D721Med (cell line): ENCODE data around the gene ROR1.
"Not testable (repeated sequence)": the region's sequence is repeated elsewhere in the genome, so short reads cannot be mapped to it uniquely, and the experiment has no call there.

Source experiments
- DNase-seq: peaks from one replicate; pipeline ENCODE4 v3.0.0; 2011; ENCODE audit warnings: low spot score; ENCODE audit not compliant: insufficient read length
- FAIRE-seq: peaks from 2 replicates; lab custom pipeline; 2011; peaks lifted over from hg19 to GRCh38; lab: Jason Lieb, UNC
- TF ChIP-seq, protein P1 (sequence below): IDR thresholded peaks from 2 replicates; pipeline ENCODE4 v1.5.1; 2012; ENCODE audit warnings: mild to moderate bottlenecking, control low read depth; ENCODE audit not compliant: insufficient read depth; ENCODE audit errors: missing control alignments

ROR1 gene

DNA sequence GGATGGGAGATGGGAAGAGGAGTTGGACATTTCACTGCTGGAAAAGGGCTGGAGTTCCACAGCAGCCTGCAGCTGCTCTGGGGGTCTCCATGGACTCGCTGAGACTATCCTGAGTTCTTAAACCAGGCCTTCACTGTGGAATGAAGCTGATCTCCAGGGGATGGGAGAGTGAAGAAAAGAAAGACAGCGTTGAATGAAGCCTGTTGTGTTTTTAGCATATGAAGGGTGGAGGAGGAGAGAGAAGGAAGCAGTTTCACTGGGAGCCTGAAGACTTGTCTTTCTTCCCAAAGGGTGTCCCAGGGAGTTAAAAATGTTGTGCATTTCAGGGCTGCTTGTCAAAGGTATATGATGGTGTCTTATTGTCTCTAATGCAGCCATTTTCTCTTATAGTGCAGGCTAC is 9.2 kb downstream of the ROR1 start:
- TF ChIP-seq, protein P1, sequence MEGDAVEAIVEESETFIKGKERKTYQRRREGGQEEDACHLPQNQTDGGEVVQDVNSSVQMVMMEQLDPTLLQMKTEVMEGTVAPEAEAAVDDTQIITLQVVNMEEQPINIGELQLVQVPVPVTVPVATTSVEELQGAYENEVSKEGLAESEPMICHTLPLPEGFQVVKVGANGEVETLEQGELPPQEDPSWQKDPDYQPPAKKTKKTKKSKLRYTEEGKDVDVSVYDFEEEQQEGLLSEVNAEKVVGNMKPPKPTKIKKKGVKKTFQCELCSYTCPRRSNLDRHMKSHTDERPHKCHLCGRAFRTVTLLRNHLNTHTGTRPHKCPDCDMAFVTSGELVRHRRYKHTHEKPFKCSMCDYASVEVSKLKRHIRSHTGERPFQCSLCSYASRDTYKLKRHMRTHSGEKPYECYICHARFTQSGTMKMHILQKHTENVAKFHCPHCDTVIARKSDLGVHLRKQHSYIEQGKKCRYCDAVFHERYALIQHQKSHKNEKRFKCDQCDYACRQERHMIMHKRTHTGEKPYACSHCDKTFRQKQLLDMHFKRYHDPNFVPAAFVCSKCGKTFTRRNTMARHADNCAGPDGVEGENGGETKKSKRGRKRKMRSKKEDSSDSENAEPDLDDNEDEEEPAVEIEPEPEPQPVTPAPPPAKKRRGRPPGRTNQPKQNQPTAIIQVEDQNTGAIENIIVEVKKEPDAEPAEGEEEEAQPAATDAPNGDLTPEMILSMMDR: no peak
- FAIRE-seq (no peak), DNase-seq (no peak)

DNA sequence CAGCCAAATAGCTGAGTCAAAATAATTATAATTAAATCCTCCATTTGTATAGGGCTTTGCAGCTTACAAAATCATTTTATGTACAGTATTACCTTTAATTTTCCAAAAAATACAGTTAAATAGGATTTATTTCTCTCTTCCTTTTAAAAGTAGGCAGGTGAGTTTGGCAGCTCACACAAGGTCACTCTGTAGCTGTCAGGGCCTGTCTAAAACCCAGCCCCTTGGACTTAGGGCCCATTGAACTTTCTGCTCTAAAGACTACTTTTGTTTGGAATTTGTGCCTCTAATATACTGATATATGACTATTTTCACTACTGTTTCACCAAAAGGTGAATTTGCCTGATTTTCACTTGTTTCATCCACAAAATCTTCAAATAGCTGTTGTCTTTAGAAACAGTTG is 10.3 kb downstream of the ROR1 start:
- TF ChIP-seq, protein P1: no peak
- no peak for FAIRE-seq
- DNase-seq: no peak

DNA sequence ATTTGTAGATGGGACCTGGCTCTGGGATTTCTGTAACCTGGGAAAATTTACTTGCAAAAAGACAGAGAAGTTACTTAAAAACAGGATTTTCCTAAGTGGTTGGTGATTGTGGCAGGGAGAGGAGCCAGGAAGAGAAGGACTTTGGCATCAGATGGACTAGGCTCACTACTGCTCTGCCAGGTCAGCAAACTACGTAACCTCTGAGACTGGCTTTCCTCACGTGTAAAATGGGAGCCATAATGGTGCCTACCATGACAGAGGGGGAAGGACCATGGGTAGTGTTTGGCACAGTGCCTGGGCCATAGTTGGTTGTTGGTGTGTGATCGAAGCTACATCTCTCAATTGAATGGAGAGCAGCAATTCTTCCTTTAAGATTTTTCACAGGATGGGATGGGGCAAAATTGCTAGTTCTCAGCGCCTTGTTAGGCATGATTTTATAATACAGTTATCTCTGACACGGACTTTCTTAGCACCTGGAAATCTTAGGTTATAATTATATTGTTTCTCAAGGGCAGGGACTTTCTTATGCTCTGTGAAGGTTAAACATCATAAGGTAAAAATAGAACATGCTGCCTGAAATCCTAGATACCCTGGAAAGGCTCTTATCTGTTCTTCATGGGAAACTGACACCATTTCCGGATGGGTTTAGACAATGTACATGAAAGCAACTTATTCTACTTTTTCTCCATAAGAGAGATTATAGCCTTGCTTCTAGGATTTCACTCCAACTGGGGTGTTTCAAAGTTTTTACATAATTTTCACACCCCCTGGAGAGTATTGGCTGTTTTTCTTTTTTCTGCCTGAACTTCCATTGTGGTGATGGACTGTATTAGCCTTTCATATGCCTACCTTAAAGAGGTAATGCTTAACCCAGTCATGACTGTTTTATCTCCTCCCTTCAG is 10.9 kb downstream of the ROR1 start:
- TF ChIP-seq, protein P1: no peak
- FAIRE-seq (no peak), DNase-seq (no peak)

DNA sequence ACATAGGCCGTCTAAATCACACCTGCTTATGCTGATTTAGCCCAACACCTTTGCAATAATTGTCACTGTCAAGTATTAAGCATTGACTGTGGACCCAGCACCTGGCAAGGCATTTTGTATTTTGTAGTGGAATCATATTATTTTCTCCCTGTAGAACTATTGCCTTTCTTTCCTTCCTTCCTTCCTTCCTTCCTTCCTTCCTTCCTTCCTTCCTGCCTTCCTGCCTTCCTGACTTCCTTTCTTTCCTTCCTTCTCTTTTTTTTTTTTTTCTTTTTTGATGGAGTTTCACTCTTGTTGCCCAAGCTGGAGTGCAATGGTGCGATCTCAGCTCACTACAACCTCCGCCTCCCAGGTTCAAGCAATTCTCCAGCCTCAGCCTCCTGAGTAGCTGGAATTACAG is 13.5 kb downstream of the ROR1 start:
- not testable (repeated sequence) for FAIRE-seq, DNase-seq

DNA sequence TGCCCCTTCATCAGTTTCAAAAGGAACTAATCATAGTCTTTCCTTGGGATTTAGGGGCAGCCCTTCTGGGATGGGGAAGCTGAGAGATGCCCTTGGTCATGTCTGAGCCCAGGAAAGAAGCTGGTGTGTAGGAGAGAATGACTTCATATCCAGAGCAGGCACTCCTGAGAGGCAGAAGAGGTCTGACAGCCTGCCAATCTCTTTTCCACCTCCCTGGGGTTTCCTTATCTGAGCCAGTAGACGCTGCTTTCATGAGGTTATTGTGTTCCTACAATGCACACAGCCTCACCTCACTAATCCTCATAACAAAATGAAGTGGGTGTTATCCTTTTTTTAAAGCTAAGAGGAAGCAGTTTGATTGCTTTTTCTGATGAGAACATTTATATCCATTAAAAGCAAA is 14.1 kb downstream of the ROR1 start:
- no peak for DNase-seq
- TF ChIP-seq, protein P1: no peak

DNA sequence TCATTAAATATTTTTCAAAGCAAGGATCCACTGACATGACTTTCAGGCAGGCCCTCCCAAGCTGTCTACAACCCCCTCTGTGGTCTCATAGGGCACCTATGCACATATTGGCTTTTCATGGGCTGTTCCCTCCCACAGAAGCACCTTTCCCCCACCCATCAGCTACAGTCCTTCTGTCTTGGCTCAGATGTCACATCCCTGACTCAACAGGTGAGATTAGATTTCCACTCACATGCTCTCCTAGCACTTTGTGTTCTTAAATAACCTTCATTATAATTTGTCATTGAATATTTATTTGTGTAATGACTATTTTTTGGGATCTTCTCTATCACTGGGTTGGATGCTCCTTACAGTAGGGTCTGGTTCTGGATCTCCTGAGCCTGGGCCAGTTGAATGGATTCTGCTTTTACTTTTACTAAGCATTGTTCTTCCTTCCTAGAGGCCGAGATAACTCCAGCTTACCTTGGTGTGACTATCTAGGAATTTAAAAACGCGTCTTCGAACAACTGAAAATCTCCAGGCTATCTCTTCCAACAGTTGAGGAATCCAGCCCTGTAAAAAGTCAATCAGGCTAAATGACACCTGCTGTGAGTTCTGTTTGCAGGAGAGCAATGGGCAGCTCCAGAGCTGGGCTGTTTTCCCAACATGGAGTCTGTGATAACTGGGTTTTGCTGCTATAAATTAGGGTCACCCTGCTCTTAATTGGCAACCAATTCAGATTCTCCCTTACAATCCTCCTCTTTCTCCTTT is 16.2 kb downstream of the ROR1 start:
- DNase-seq (no peak), FAIRE-seq (no peak)
- TF ChIP-seq, protein P1: no peak

More for the DNA sequence above, 14.1 kb downstream of the ROR1 start:
- no peak for FAIRE-seq

DNA sequence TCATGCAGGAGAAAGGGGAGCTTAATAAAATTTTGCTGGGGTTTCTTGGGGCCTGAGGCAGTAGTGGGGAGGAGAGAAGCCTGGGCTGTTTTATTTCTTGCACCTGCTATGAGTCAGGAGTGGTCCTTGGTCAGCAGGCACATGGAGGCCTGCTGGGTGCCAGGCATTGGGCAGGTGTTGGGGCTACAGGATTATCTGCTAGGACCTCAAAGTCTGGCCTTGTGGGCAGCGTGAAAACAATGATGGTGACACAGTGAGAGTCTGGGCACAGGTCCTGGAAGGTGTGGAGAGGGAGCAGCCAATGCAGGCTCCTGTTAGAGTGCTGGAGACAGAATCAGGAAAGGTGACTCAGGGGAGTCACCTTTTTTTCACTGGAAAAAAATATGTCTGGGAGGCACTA is 17.2 kb downstream of the ROR1 start:
- no peak for FAIRE-seq
- TF ChIP-seq, protein P1: no peak
- DNase-seq: no peak
